ENCODE results near the gene PC.

DNA sequence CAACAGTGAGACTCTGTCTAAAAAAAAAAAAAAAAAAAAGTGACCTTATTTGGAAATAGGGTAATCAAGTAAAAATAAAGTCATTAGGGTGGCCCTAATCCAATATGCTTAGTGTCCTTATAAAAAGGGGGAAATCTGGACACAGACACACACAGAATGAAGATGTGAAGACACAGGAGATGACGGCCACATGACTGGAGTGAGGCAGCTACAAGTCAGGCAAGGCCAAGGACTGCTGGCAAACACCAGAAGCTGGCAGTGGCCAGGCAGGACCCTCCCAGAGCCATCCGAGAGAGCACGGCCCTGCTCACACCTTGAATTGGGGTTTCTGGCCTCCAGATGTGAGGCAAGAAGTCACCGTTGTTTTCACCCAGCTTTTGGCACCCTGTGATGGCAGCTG, 72.7 kb downstream of the PC start:
- TF ChIP-seq YY1 (IDR thresholded peaks at IDR 0.05; ENCODE audit: low read depth) = no peak
- no peak for TF ChIP-seq RAD21 (IDR thresholded peaks at IDR 0.05; ENCODE audit: low read depth)
- no peak for TF ChIP-seq TCF12 (IDR thresholded peaks at IDR 0.05; ENCODE audit: low read depth)
- TF ChIP-seq CEBPB (IDR thresholded peaks at IDR 0.05) = no peak
- TF ChIP-seq REST (IDR thresholded peaks at IDR 0.05; ENCODE audit: low read depth) = no peak
- TF ChIP-seq FOXM1 (IDR thresholded peaks at IDR 0.05; ENCODE audit: borderline replicate concordance, low read depth) = no peak
- no peak for TF ChIP-seq EP300 (IDR thresholded peaks at IDR 0.05; ENCODE audit: borderline replicate concordance)
- no peak for TF ChIP-seq MAX (IDR thresholded peaks at IDR 0.05)
- TF ChIP-seq TAF1 (IDR thresholded peaks at IDR 0.05; ENCODE audit: low read depth) = no peak
- TF ChIP-seq EGR1 (IDR thresholded peaks at IDR 0.05) = no peak

Measured in Ishikawa (cell line).